Testis (tissue), 2 donors: ENCODE measurements around the gene TMEM207.

Source experiments
- CTCF ChIP-seq, 3 experiments: fragments of 450-650 bp in 2 of 3; fragments of 200-600 bp in 1 of 3; sonication (generic) in 1 of 3; IDR thresholded peaks; one replicate each; pipeline ENCODE4 v1.5.1; 2016 to 2019; ENCODE audit warnings: antibody characterized with exemption in 3 of 3, mild to moderate bottlenecking in 2 of 3, moderate library complexity in 1 of 3
- POLR2A ChIP-seq: fragments of 450-650 bp; IDR thresholded peaks from one replicate; pipeline ENCODE4 v1.6.1; 2017; ENCODE audit warnings: antibody characterized with exemption, mild to moderate bottlenecking, moderate library complexity

GRCh38 chr3:190430906-190431305, 18.8 kb downstream of the TMEM207 start:
- TF ChIP-seq CTCF (IDR thresholded peaks at IDR 0.05) (no peak), POLR2A (no peak)
